C1 segment of cervical spinal cord (tissue), 14 donors: Measurements from ENCODE around the gene CAMP.
A peak's percentile ranks its signal among the peaks of the same experiment; 100 is the strongest.

Experiments used
- DNase-seq, 14 donors: peaks; one replicate each; lab custom pipeline; 2025; lab: John Stamatoyannopoulos, UW

CAMP gene

GRCh38 chr3:48214225-48214624 is 9.1 kb upstream of the CAMP start:
- DNase-seq: no peak

- DNase-seq: peak in 1 of 14 donors; percentile 8
Measured at GRCh38 chr3:48215019-48215418, 8.3 kb upstream of the CAMP start.

- peak in 3 of 14 donors; percentile 27 to 83 (median 33) for DNase-seq
Measured at GRCh38 chr3:48215466-48215865, 7.8 kb upstream of the CAMP start.

GRCh38 chr3:48215876-48216275 is 7.4 kb upstream of the CAMP start:
- DNase-seq: peak in 9 of 14 donors; percentile 8 to 83 (median 35)

GRCh38 chr3:48217449-48217848 is 5.8 kb upstream of the CAMP start:
- peak in 1 of 14 donors; percentile 38 for DNase-seq

- no peak for DNase-seq
Measured at GRCh38 chr3:48218537-48218936, 4.8 kb upstream of the CAMP start.

- DNase-seq: peak in 1 of 14 donors; percentile 30
Measured at GRCh38 chr3:48219543-48219942, 3.8 kb upstream of the CAMP start.

- DNase-seq: no peak
Measured at GRCh38 chr3:48220746-48221145, 2.5 kb upstream of the CAMP start.

GRCh38 chr3:48225587-48225986 is 2.3 kb downstream of the CAMP start:
- DNase-seq: no peak

- DNase-seq: no peak
Measured at GRCh38 chr3:48226939-48227338, 3.6 kb downstream of the CAMP start.

- DNase-seq: no peak
Measured at GRCh38 chr3:48232232-48232631, 8.9 kb downstream of the CAMP start.

GRCh38 chr3:48232734-48233133 is 9.4 kb downstream of the CAMP start:
- peak in 11 of 14 donors; percentile 5 to 52 (median 43) for DNase-seq

- DNase-seq: no peak
Measured at GRCh38 chr3:48233542-48233941, 10.2 kb downstream of the CAMP start.

GRCh38 chr3:48236531-48236930 is 13.2 kb downstream of the CAMP start:
- DNase-seq: no peak

GRCh38 chr3:48238531-48239085 is 15.3 kb downstream of the CAMP start:
- DNase-seq: no peak

GRCh38 chr3:48240000-48240963 is 17.0 kb downstream of the CAMP start:
- DNase-seq: no peak

- DNase-seq: no peak
Measured at GRCh38 chr3:48241796-48242455, 18.6 kb downstream of the CAMP start.

- DNase-seq: no peak
Measured at GRCh38 chr3:48243886-48244285, 20.6 kb downstream of the CAMP start.

- no peak for DNase-seq
Measured at GRCh38 chr3:48244461-48244860, 21.2 kb downstream of the CAMP start.

- no peak for DNase-seq
Measured at GRCh38 chr3:48245136-48245535, 21.8 kb downstream of the CAMP start.

- DNase-seq: no peak
Measured at GRCh38 chr3:48247401-48247811, 24.1 kb downstream of the CAMP start.

- DNase-seq: no peak
Measured at GRCh38 chr3:48248095-48248850, 25.0 kb downstream of the CAMP start.
